Head of caudate nucleus (tissue), 42 donors: ENCODE measurements around the gene NDUFV1.
"Not testable (repeated sequence)": the region's sequence is repeated elsewhere in the genome, so short reads cannot be mapped to it uniquely, and the experiment has no call there.

Experiments
- DNase-seq, 42 donors: peaks; one replicate each; pipeline versions ENCODE4 v3.0.0 to v3.0.0-alpha.2; 2020 to 2021; ENCODE audit warnings: mixed read lengths in 7 of 42
- intact Hi-C: fragments of 100-400 bp; cut with DNase I; formaldehyde crosslinking; loops from one replicate; pipeline ENCODE4 v1.15.0; 2022

NDUFV1 gene

DNA sequence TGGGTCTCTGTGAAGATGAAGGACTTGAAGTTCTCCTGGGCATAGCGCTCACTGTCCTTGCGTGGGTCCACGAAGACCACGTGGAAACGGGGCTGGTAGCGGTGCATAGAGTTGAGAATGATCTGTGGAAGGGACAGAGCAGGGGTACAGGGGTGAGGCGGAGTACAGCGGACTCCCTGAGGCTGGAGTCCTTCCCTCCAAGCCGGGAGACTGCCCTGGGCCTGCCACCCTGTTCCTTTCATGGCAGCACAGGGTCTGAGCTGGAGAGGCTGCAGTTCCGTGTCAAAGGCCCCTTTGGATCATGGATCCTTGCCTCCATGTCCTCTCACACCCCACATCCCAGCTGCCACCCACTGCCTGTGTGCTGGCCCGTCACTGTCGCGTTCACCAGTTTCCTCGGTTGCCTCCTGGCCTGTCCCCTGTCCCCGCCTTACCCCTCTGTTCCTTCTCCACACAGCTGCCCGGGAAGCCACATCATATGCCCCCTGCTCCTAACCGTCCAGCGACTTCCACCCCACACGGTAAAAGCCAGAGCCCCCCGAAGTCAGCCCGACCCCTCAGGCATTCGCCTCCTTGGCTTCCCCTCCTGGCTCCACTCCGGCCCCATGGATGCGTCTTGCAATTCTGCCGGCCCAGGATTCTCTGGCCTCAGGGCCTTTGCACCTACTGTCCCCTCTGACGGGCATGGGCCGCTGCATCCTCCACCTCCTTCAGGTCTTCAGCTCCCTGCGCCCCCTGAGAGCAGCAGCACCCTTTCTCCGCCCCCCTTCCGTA is 26.4 kb downstream of the NDUFV1 start:
- intact Hi-C loops, result no loop called here
- DNase-seq, result peak in 6 of 42 donors; percentile 2 to 26 (median 16)

DNA sequence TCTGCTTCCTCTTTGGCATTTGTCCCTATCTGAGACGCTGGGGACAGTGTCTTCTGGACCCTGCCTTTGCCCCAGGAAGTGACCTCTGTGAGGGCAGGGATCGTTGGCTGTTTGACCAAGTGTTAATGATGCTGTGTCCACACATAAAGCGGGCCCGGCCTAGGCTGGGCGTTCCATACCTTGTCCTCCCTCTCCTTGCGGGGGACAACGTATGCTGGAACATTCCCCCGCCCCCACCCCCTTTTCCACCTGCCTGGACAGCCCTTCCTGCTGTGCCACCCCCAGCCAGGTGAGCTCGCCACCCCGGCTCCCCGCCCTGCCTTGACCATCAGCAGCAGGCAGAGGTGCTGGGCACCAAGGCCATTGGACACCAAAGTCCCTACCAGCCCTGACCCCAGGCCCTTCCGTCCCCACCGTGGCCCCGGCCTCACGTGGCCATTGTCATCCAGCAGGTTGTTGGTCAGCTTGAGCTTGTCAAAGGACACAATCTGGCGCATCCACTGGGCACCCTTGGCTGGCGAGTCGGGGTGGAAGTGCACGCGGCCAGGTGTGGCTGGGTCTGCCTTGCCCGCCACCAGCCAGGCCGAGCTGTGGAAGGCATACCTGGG is 27.1 kb downstream of the NDUFV1 start:
- DNase-seq, result peak in 4 of 42 donors; percentile 8 to 28 (median 18)
- intact Hi-C loops, result no loop called here

DNA sequence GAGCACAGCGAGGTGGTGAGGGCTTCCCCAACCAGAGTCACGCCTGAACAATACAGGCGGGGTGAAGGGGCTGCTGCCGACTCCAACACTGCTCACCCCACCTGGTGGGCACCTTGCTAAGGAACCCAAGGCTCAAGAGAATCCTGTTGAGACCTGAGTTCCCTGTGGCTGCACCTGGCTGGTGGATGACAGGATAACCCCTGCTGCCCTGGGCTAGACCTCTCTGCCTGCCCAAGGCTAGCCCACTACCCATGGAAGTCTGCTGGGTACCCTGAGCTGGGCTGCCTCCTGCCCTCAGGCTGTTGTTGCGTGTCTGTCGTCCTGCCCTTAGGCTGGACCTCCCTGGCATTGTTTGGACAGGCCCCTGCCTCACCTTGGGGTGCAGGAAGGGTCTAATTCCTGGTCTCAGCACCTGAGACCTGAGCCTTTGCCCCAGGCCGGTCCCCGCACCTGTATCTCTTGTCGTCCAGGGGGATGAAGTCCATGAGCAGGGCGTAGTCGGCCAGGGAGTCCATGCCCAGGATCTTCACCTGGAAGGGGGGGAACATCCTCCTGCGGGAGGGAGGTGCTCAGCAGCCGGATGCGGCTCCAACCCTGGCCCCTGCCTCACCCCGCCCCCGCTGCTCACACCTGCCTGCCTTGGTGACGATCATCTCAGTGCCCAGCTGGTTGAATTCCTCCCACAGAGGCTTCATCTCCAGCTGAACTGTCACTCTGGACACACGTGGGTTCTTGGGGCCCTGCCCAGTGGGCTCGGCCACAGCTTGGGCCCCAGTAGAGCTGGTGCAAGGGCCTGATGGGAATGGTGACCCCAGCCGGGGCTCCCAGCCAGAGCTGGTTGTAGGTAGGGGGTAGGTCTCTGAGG is 27.9 kb downstream of the NDUFV1 start:
- peak in 4 of 42 donors; percentile 1 to 26 (median 10) for DNase-seq
- intact Hi-C loops, result no loop called here

DNA sequence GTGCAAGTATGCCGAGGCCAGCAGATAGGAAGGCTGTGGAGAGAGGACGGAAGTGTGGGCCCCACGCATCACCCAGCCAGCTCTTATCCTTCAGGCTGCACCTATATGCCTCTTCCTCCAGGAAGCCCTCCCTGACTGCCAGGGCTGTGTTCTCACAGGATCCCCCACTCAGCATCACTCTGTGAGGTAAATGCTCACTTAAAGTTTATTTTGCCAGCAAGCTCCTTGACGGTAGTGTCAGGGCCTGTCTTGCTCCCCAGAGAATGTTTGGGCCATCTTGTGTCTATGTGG is 28.4 kb downstream of the NDUFV1 start:
- peak in 2 of 42 donors; percentile 5 to 7 for DNase-seq
- intact Hi-C loops, result no loop called here

DNA sequence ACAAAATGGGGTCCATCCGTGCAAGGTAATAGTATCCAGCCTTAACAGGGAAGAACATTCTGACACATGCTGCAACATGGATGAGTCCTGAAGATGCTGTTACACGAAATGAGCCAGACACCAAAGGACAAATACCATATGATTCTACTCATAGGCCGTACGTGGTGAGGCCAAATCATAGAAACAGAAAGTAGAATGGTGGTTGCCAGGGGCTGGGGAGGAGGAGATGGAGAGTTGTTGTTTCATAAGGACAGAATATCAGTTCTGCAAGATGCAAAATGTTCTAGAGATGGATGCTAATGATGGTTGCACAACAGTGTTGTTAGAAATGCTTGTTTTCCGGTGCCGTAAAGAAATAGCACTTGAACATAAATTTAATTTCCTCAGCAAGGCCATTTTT is 30.2 kb downstream of the NDUFV1 start:
- intact Hi-C loops, result no loop called here
- no peak for DNase-seq

DNA sequence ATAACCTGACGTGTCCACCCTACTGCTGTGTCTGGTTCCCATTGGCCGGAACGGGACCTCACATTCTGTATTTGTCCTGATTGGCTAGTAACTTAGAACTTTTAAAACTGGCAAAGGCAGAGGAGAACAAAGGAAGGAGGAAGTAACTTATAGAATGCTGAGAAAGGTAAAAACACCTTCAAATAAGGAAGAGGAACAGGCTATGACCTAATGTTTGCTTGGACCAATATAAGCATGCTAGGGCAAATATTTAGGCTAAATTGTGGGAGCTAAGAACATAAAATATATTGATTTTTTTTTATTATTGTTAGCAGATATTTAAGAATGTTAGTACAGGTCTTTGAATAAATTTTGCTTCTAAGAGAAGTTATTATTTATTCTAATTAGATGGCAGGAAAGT is 30.7 kb downstream of the NDUFV1 start:
- DNase-seq, result peak in 1 of 42 donors; percentile 2
- intact Hi-C loops, result not testable (repeated sequence)

DNA sequence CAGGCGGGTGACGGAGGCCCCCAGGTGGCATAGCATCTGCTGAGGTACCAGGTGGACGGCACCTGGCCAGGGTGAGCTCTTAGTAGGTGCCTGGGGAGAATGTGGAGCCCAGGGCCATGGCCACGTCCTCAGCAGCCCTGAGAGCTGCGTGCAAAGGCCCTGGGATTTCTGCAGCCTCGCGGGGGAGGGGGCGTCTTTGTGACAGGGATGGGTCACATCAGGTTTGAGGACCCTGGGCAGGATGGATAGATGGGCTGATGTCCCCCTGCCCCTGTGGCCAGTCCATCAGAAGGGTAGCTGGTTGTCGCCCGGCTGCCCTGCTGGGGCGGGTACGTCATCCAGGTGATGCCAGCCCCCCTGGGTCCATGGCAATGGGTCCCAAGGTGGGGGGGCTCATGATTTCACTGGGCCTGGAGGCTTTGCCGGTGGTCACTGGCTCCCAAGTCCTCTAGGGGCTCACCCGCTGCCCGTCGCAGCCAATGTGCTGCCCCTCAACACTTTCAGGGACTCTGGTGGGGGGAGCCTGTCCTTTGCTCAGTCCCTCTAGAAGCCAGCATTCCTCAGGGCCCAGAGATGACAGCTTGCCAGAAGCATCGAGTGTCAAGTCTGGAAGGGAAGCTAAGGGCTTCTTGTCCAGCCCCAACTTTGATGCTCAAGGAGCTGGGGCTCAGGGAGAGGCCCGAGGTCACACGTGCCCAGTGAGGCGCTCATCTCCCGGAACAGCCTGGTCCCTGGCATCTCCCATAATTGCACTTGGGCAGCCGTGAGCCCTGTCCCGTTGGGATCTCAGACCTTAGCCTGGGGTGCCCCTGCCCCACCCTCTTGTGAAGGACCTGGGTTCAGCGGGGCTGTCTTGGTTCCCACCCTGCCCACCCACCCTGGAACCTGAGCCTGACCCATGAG is 32.0 kb downstream of the NDUFV1 start:
- intact Hi-C loops, result no loop called here
- DNase-seq, result peak in 3 of 42 donors; percentile 4 to 28 (median 13)

DNA sequence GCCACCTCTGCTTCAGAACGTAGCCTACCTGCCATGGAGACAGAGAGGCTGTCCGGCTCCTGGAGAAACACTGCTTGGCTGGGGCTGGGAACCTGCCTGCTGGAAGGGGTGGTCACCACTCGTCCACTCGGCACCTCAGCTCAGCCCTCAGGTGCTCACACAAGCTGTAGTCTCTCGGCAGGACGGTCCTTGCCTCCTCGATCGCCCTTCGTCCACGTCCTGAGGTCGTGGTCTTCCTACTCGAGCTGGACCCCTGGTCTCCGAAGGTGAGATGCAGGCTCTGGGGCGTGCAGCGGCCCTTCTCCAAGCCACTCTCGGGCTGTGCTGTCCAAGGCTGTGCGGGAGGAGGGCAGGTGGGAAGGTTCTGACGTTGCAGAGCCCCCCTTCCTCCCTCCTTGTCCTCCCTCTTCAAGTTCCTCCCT is 32.7 kb downstream of the NDUFV1 start, which contains the start of gene TBX10:
Gene TBX10 (minus strand): TSS at position 326 of the 422 bp plus-strand sequence. CDS start 291 bp downstream, at position 35.
- DNase-seq, result peak in 2 of 42 donors; percentile 4 to 8
- intact Hi-C loops, result no loop called here

DNA sequence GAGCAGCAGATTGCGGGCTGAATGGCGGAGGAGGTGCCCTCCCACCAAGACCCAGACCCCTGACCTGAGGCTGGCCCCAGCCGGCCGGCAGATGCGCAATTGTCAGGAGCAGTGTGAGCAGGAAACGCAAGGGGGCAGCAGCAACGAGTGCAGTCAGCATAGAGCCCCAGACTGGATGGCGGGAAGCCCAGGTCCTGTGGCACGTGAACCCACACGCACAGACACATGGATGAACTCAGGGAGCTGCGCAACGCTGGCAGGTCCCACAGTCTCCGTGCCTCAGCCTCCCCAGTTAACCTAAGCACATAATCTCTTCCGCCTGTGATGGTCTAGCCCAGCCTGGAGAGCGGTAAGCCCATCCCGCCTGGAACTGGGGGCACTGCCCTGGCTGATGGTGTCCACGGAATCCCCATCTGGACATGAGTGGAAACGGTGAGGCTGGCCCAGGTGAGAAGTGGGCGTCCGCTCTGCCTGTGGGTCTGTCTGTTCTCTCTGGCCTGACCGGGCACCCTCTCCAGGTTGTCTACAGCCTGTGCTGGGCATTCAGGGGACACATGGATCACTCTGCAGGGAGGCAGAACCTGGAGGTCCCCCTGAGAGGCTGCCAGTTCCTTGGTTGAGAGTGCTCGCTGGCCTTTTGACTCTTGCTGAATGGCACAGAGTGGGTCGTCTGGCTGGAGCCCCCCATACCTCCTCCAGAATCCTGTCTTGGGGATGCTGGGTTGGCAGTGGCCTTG is 33.5 kb downstream of the NDUFV1 start:
- DNase-seq, result peak in 40 of 42 donors; percentile 30 to 86 (median 68)
- intact Hi-C loops, result no loop called here

DNA sequence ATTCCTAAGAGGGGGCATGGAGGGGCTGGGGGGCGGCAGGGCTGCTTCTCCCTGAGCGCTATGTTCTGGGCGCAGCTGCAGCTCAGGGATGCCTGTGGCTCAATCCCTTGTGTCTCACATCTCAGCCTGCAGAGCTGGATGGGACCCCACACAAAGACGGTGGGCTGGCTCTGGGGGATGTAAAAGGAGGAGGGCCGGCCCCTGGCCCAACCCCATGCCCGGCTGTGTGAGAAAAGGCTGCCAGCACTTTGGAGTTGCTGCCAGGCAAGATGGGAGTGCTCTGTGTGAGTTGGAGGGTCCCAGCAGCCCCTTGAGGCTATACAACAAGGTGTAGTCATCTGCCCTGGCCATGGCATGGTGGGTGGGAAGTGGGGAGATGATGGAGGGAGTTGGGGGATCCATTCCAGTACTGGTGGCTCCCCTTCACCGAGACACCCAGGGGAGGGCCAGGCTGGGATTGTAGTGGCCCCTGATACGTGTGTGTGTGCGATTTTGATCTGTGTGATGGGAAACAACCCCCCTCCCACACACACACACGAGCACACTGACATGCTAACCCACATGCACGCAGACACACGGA is 34.1 kb downstream of the NDUFV1 start:
- intact Hi-C loops, result no loop called here
- DNase-seq, result peak in 1 of 42 donors; percentile 1

DNA sequence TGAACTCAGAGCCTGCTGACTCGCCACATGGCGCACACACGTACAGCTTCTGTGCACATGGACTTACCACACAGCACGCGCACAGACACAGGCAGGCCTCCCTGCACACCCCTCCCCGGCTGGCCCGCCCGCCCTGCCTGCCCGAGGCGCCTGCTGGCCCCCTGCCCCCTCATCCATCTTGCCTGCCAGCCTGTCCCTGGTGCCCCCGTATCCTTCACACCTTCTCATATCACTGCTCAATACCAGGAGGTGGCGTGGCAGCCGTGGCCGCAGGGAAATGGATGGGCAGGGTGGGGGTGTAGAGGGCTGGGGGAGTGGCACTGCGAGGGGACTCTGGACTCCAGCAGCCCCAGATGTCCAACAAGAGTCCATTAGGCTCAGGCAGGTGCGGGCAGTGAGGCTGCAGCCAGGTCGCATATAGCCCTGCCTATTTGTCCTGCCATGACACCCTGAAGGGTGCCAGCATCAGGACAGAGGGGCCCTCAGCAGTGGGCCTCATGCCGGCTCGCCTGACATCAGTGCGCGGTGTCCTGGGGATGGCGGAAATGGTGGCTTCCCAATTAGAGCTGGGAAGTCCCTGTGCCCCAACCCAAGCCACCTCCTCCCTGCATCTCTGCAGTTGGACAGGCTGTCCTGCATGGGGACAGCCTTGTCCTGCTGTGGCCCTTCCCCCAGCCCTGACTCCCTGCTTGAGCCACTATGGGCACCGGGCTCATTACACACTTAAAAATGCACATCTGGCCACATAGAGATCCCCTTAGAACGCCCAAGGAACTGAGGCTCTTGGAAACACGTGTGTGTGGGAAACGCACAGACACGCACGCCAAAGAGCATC is 34.8 kb downstream of the NDUFV1 start:
- peak in 1 of 42 donors; percentile 14 for DNase-seq
- intact Hi-C loops, result no loop called here

DNA sequence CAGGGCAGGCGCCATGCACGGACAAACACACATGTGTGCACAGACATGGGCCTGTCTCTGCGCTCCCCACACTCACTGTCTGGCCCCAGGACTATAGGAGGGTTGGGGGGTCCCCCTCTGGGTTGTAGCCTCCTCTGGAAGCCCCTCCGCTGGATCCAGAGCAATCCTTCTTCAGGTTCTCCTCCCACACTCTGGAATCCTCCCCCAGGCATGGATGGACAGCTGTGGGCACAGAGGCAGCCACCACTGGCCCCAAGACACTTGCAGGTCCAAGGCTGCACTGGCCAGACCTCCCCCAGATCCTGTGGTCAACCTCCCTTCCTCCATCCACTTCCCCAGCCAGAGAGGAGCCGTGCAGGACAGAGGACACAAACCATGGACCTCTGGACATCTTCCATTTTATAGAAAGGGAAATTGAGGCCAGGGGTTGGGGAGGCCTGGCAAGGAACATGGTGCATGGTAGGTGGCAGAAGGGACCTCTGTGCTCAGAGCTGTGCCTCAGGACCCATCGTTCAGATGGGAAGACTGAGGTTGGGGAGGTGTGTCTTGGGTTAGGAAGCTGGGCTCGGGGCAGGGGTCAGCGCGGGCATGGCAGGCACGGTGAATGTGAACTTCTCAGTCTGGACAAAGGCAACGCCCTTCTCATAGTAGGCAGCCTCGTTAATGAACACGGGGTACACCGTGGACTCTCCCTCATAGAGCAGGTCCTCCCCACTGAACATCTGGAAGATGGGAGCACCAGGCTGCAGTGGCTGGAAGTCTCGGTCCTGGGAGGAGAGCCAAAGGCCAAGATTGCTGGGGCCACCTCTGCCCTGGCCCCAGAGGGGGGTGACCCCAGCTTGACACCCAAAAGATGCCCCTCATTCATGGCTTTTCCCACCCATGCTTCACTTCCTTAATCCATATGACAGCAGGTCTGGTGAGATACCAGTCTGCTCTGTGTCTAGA is 35.7 kb downstream of the NDUFV1 start:
- intact Hi-C loops, result no loop called here
- peak in 1 of 42 donors; percentile 4 for DNase-seq

DNA sequence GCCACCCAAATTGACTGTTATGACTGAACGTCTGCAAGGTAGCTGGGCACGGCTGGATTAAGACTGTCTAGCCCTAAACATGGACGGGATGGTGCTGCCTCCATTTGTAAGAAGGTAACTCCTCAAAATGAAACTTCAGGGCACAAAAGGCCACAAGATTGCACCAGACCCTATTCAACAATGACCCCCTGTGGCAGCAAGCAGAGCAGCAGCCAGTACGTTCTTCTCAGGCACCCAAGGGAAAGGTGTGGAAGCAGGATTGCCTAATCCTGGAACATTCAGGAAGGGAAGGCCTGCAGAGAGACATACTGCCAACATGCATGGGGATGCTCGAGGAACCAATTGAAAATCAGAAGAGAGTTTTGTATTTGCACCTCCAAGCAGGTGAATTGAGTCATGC is 37.3 kb downstream of the NDUFV1 start:
- intact Hi-C loops, result no loop called here
- peak in 1 of 42 donors; percentile 4 for DNase-seq

DNA sequence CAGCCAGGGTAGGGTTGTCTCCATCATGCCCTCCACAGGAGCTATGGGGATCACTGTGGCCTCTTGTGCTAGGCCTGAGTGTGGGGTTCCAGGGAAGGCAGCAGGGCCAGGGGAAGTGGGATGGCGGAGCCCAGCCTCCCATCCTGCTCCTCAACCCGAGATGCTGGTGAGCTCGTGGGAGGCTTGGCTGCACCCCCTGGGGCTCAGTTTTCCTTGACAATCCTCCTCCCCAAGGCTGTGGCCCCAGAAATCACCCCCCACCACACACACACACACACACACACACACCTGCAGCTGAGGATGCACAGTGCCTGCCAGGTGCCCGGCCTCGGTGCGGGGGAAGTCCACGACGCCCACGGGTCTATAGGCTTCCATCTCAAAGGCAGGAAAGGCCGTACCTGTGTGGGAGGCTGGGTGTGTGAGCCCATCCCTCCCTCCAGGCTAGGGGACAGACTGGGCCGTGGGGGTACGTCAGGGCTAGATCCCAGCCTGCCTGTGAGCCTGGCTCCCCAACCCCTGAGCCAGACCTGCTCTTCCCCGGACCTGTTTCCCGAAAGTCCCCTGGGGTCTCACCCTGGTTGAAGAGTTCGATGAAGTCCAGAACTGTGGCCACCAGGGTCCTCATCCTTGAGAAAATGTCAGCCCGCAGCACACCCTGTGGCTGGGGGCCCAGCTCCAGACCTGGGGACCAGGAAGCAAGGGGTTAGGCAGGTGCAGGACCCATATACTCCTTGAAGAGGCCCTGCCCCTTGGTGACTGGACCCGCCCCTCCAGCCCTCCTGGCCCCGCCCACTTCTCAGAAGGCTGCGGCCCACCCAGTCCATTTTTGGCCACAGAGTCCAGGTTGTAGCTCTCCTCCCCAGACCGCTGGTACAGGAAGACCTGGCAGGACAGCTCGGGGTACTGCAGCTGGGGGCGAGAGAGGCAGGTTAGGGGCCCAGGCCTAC is 38.0 kb downstream of the NDUFV1 start:
- peak in 3 of 42 donors; percentile 4 to 20 (median 10) for DNase-seq
- intact Hi-C loops, result no loop called here
